PC-9 (cell line): ENCODE data around the gene PIGX. TPM values are rescaled to one million over a fixed set of nuclear protein-coding genes. Genes with fewer than 3 reads are reported as not detected.
A peak's percentile ranks its signal among the peaks of the same experiment; 100 is the strongest.

ENCODE experiments used
- Bru-seq: library from RNA; stranded (reverse); fragments of 400-500 nt; gene quantifications from one replicate; lab custom pipeline; 2021; lab: Mats Ljungman, UMichigan
- BruChase-seq, 2 experiments: library from RNA; stranded (reverse); fragments of 400-500 nt; gene quantifications; one replicate each; lab custom pipeline; 2021; lab: Mats Ljungman, UMichigan
- BruUV-seq: library from RNA; stranded (reverse); fragments of 400-500 nt; replicated peaks from 2 replicates; lab custom pipeline; 2021; lab: Mats Ljungman, UMichigan
- CTCF ChIA-PET: fragments of 300-600 bp; sonication (Branson Sonifier 250); formaldehyde crosslinking; loops from one replicate; lab custom pipeline; 2022; ENCODE audit warnings: antibody characterized with exemption; lab: Charles Lee
- POLR2A ChIA-PET: fragments of 300-600 bp; sonication (Branson Sonifier 250); formaldehyde crosslinking; loops from one replicate; lab custom pipeline; 2022; ENCODE audit warnings: antibody characterized with exemption; ENCODE audit not compliant: unreplicated experiment; lab: Charles Lee
- DNase-seq, 2 experiments: peaks; one replicate each; pipeline versions ENCODE4 v3.0.0 to v3.0.0-alpha.2; 2015 to 2022; ENCODE audit warnings: mixed read lengths in 1 of 2
- H2AFZ ChIP-seq: fragments of 200-600 bp; sonication (generic); 2 replicates; pipeline ENCODE4 v1.8.1; 2017; ENCODE audit warnings: antibody characterized with exemption
- H3F3A ChIP-seq: fragments of 200-600 bp; sonication (generic); 2 replicates; pipeline ENCODE4 v1.8.1; 2017; ENCODE audit warnings: antibody characterized with exemption, mild to moderate bottlenecking, low read depth; ENCODE audit not compliant: insufficient read depth
- H3K27ac ChIP-seq: fragments of 200-600 bp; sonication (generic); 2 replicates; pipeline ENCODE4 v1.6.1; 2016; ENCODE audit warnings: mixed run types
- H3K27me3 ChIP-seq: fragments of 200-600 bp; sonication (generic); 2 replicates; pipeline ENCODE4 v1.6.1; 2016; ENCODE audit warnings: low read depth, mixed run types; ENCODE audit not compliant: insufficient read depth
- H3K36me3 ChIP-seq: fragments of 200-600 bp; sonication (generic); 2 replicates; pipeline ENCODE4 v1.6.1; 2016; ENCODE audit warnings: low read depth, mixed run types
- H3K4me1 ChIP-seq: fragments of 200-600 bp; sonication (generic); replicated peaks from 2 replicates; pipeline ENCODE4 v1.6.1; 2016; ENCODE audit warnings: mixed run types; ENCODE audit not compliant: insufficient read depth
- H3K4me2 ChIP-seq: fragments of 200-600 bp; sonication (generic); 2 replicates; pipeline ENCODE4 v1.6.1; 2017; ENCODE audit warnings: mixed run types
- H3K4me3 ChIP-seq: fragments of 200-600 bp; sonication (generic); 2 replicates; pipeline ENCODE4 v1.6.1; 2016; ENCODE audit warnings: mixed run types
- H3K79me2 ChIP-seq: fragments of 200-600 bp; sonication (generic); 2 replicates; pipeline ENCODE4 v1.6.1; 2017; ENCODE audit warnings: low read depth, mixed run types
- H3K9me2 ChIP-seq: fragments of 200-600 bp; sonication (generic); 2 replicates; pipeline ENCODE4 v1.8.1; 2017; ENCODE audit warnings: mild to moderate bottlenecking; ENCODE audit not compliant: insufficient read depth
- H3K9me3 ChIP-seq: fragments of 200-600 bp; sonication (generic); 2 replicates; pipeline ENCODE4 v1.8.1; 2016; ENCODE audit warnings: low read depth; ENCODE audit not compliant: insufficient read depth
- H4K20me1 ChIP-seq: fragments of 200-600 bp; sonication (generic); 2 replicates; pipeline ENCODE4 v1.8.1; 2017; ENCODE audit not compliant: insufficient read depth
- EZH2 ChIP-seq: fragments of 200-600 bp; sonication (generic); IDR thresholded peaks from 2 replicates; pipeline ENCODE4 v1.8.0; 2017; ENCODE audit warnings: antibody characterized with exemption, low read depth
- intact Hi-C: fragments of 100-400 bp; cut with micrococcal nuclease; formaldehyde crosslinking; loops from one replicate; pipeline ENCODE4 v1.10.0; 2022; ENCODE audit not compliant: unreplicated experiment
- long read RNA-seq: library from polyadenylated mRNA; stranded (forward); transcript quantifications from one replicate; pipeline ENCODE4 v2.0.0, GENCODE V29; 2022
- total RNA-seq: library from RNA; stranded (reverse); gene quantifications from 2 replicates; pipeline ENCODE4 v1.2.3, GENCODE V29; 2021
- TF ChIP-seq, protein P1 (sequence below): fragments of 200-600 bp; sonication (generic); conservative IDR thresholded peaks from 2 replicates; pipeline ENCODE4 v1.6.1; 2017; ENCODE audit warnings: mixed run types, antibody characterized with exemption, mild to moderate bottlenecking, moderate library complexity

The PIGX gene
- total RNA-seq (47.6 and 52.9 TPM in 2 replicates), Bru-seq, nascent RNA (percentile 72 among the genes with signal in this experiment), BruChase-seq, experiment 1, labeled RNA remaining after a 2-hour chase (percentile 69 among the genes with signal in this experiment), BruChase-seq, experiment 2, labeled RNA remaining after a 6-hour chase (percentile 73 among the genes with signal in this experiment)
- long read RNA-seq, transcript PIGX-204 (4 exons, 677 nt): minor isoform, 10 of 123 reads
- long read RNA-seq, transcript PIGX-202 (6 exons, 3,057 nt): major isoform, 81 of 123 reads
- long read RNA-seq, partial matches to known transcripts: 14 of 123 reads
- long read RNA-seq, other reads (novel, unspliced or antisense): 18 of 123 reads

DNA sequence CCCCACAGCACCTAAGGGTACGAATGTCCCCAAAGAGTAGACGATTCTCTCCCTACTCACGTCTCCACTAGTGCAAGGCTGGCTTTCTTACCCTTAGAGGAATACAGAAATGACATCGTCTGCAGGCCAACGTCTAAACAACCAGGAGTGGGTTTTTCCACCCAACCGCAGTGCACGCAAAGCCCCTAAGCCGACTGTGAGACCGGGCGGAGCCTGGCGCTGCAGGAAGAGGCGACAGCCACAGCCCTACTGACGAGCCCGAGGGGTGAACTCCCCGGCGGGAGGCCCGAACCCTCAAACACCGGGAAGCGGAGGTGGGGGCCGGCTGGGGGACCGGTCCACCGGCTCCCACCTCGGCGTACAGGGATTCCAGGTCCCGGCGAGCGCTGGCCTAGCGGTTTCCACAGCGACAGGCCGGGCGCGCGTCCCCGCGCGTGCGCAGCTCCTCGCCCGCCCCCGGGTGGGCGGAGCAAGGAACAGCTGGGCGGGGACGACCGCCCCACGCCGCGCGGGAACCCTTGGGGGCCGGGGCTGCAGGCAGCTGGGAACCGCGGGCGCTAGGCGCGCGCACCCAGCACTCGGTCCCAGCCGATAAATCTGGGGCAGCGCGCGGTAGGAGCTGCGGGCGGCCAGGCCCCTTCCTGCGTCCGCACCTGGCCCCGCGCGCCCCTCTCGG lies at the start of gene PIGX, which contains the start of gene CEP19:
TSS of gene PIGX (plus strand) at position 540 of the 676 bp plus-strand sequence.
TSS of gene CEP19 (minus strand) at position 413 of the 676 bp plus-strand sequence. CDS start 3,593 bp downstream, outside the sequence.
- Histone ChIP-seq H3K9me2 (no peaks in the 10 kb centered on the region), H3F3A (peaks cover 16% of the 10 kb centered on the region), H2AFZ (peak within 1 kb of the TSS; percentile 99), H3K9me3 (no peaks in the 10 kb centered on the region), H3K4me2 (peak within 1 kb of the TSS; percentile 91), H4K20me1 (no peaks in the 10 kb centered on the region), H3K4me3 (peak within 1 kb of the TSS; percentile 93), H3K4me1 (peaks cover 18% of the 10 kb centered on the region), H3K79me2 (peaks cover 12% of the 10 kb centered on the region), H3K36me3 (no peaks in the 10 kb centered on the region), H3K27me3 (no peaks in the 10 kb centered on the region), H3K27ac (peak within 1 kb of the TSS; percentile 43)
- ChIA-PET POLR2A (interaction anchor here (0.6 to 1.0 kb wide), 2 partner anchors 28 to 103 kb away, joined by 4 read pairs; partner anchors contain the start of gene PAK2), CTCF (interaction anchor here (0.6 to 1.2 kb wide), 3 partner anchors 28 to 102 kb away, joined by 3 to 4 read pairs (median 3); partner anchors contain the start of gene PAK2)
- TF ChIP-seq, protein P1, sequence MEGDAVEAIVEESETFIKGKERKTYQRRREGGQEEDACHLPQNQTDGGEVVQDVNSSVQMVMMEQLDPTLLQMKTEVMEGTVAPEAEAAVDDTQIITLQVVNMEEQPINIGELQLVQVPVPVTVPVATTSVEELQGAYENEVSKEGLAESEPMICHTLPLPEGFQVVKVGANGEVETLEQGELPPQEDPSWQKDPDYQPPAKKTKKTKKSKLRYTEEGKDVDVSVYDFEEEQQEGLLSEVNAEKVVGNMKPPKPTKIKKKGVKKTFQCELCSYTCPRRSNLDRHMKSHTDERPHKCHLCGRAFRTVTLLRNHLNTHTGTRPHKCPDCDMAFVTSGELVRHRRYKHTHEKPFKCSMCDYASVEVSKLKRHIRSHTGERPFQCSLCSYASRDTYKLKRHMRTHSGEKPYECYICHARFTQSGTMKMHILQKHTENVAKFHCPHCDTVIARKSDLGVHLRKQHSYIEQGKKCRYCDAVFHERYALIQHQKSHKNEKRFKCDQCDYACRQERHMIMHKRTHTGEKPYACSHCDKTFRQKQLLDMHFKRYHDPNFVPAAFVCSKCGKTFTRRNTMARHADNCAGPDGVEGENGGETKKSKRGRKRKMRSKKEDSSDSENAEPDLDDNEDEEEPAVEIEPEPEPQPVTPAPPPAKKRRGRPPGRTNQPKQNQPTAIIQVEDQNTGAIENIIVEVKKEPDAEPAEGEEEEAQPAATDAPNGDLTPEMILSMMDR: no peak
- TF ChIP-seq EZH2: no peak
- peak; percentile 67 to 94 for DNase-seq
- intact Hi-C loops: loop anchor here (5.0 kb wide), 1 partner anchor 230 kb away; the partner anchor contains the start of gene NCBP2
- BruUV-seq: TSS peak; percentile 71

DNA sequence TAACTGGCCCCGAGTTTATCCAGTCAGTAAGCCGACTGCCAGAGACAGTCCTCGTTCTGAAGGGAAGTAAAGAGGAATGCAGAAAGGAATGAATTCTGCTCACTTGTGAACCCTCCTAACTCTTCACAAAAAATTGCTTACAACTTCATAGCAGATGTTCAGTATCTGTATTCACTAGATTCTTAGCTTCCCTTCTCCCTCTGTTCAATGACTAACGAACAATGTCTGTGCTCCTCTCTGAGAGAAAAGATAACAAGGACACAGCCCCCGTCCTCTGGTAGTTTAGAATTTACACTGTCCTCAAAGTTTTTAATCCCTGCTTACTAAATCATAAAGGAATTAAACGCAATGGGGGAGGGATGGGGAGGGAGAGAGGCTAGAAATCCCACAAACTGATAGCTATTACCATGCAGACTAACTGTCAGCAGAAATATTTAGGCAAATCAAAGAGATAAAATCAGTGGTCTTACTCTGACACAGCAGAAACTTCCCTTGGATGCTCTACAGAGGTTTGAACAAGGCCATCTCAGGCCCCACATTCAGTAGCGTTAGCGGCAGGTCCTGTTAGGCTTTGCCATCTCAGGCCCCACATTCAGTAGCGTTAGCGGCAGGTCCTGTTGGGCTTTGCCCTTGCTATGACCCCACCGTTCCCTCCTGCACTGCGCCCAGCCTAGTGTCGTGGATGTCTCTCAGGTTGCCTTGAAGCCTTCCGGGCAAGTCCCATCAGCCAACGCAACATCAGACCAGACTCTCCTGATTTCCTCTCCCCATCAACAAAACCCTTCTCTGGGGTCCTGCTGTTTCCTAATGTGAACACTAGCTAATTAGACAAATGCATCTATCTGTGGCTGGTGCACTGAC lies 49.2 kb upstream of the PIGX start:
- no peak overlapping the region for H3K4me2 ChIP-seq
- H3K9me2 ChIP-seq: no peaks in the 10 kb centered on the region
- H3F3A ChIP-seq: peaks cover 9% of the 10 kb centered on the region; the same call in 1 of the 2 replicates
- H2AFZ ChIP-seq: no peak overlapping the region
- no peak for DNase-seq
- H3K79me2 ChIP-seq: no peaks in the 10 kb centered on the region
- H3K27me3 ChIP-seq: no peaks in the 10 kb centered on the region
- intact Hi-C loops: no loop called here
- H4K20me1 ChIP-seq: no peaks in the 10 kb centered on the region
- H3K27ac ChIP-seq: no peak overlapping the region
- no peaks in the 10 kb centered on the region for H3K36me3 ChIP-seq
- H3K9me3 ChIP-seq: no peaks in the 10 kb centered on the region
- TF ChIP-seq EZH2: no peak
- TF ChIP-seq, protein P1: no peak
- 0 out of 2 replicates have a peak, but pooled peaks cover 16% of the 10 kb centered on the region for H3K4me1 ChIP-seq
- ChIA-PET POLR2A (no interaction called here), CTCF (interaction anchor here (0.5 kb wide), 1 partner anchor 178 kb away, joined by 13 read pairs; no protein-coding TSS in a partner anchor)
- BruUV-seq: no TSS peak
- H3K4me3 ChIP-seq: no peak overlapping the region
